ENCODE data around the gene KIF3A.

Gene KIF3A

GRCh38 chr5:132669966-132670882 is 67.1 kb downstream of the KIF3A start:
- Histone ChIP-seq H4K20me1 (ENCODE audit: insufficient read depth) (no peaks in the 10 kb centered on the region), H3K27me3 (ENCODE audit: insufficient read depth, low read depth) (no peaks in the 10 kb centered on the region), H3K79me2 (ENCODE audit: insufficient read depth, low read depth) (no peaks in the 10 kb centered on the region), H3K36me3 (ENCODE audit: insufficient read depth) (no peaks in the 10 kb centered on the region), H3K4me3 (IDR thresholded peaks at IDR 0.05; ENCODE audit: insufficient read depth, low read depth, low read length) (no peak overlapping the region), H2AFZ (ENCODE audit: low read depth) (no peak overlapping the region), H3K4me1 (ENCODE audit: low read depth, poor library complexity, severe bottlenecking) (no peaks in the 10 kb centered on the region), H3K27ac (no peak overlapping the region), H3K4me2 (no peak overlapping the region), H3K9ac (no peak overlapping the region)
- no peak for TF ChIP-seq CTCF (conservative IDR thresholded peaks at IDR 0.05; ENCODE audit: low read depth, low read length)

- H3K36me3 ChIP-seq (ENCODE audit: insufficient read depth): no peaks in the 10 kb centered on the region
- TF ChIP-seq CTCF (conservative IDR thresholded peaks at IDR 0.05; ENCODE audit: low read depth, low read length): no peak
- no peak overlapping the region for H3K4me3 ChIP-seq (IDR thresholded peaks at IDR 0.05; ENCODE audit: insufficient read depth, low read depth, low read length)
- no peak overlapping the region for H3K27ac ChIP-seq
- H3K27me3 ChIP-seq (ENCODE audit: insufficient read depth, low read depth): no peaks in the 10 kb centered on the region
- no peak overlapping the region for H3K4me2 ChIP-seq
- no peak overlapping the region for H2AFZ ChIP-seq (ENCODE audit: low read depth)
- no peak overlapping the region for H3K9ac ChIP-seq
- H3K79me2 ChIP-seq (ENCODE audit: insufficient read depth, low read depth): no peaks in the 10 kb centered on the region
- no peaks in the 10 kb centered on the region for H3K4me1 ChIP-seq (ENCODE audit: low read depth, poor library complexity, severe bottlenecking)
- H4K20me1 ChIP-seq (ENCODE audit: insufficient read depth): no peaks in the 10 kb centered on the region
These were observed 67.9 kb downstream of the KIF3A start for GRCh38 chr5:132669455-132669820.

GRCh38 chr5:132668706-132669454 is 68.5 kb downstream of the KIF3A start:
- H3K27me3 ChIP-seq (ENCODE audit: insufficient read depth, low read depth): no peaks in the 10 kb centered on the region
- no peak overlapping the region for H3K9ac ChIP-seq
- TF ChIP-seq CTCF (conservative IDR thresholded peaks at IDR 0.05; ENCODE audit: low read depth, low read length): no peak
- no peak overlapping the region for H3K27ac ChIP-seq
- no peaks in the 10 kb centered on the region for H3K36me3 ChIP-seq (ENCODE audit: insufficient read depth)
- no peaks in the 10 kb centered on the region for H4K20me1 ChIP-seq (ENCODE audit: insufficient read depth)
- H3K4me3 ChIP-seq (IDR thresholded peaks at IDR 0.05; ENCODE audit: insufficient read depth, low read depth, low read length): no peak overlapping the region
- no peak overlapping the region for H2AFZ ChIP-seq (ENCODE audit: low read depth)
- H3K4me2 ChIP-seq: no peak overlapping the region
- no peaks in the 10 kb centered on the region for H3K79me2 ChIP-seq (ENCODE audit: insufficient read depth, low read depth)
- H3K4me1 ChIP-seq (ENCODE audit: low read depth, poor library complexity, severe bottlenecking): peaks cover 2% of the 10 kb centered on the region

GRCh38 chr5:132667761-132668705 is 69.3 kb downstream of the KIF3A start:
- no peaks in the 10 kb centered on the region for H3K36me3 ChIP-seq (ENCODE audit: insufficient read depth)
- H3K4me1 ChIP-seq (ENCODE audit: low read depth, poor library complexity, severe bottlenecking): peaks cover 9% of the 10 kb centered on the region
- H3K79me2 ChIP-seq (ENCODE audit: insufficient read depth, low read depth): no peaks in the 10 kb centered on the region
- no peak for TF ChIP-seq CTCF (conservative IDR thresholded peaks at IDR 0.05; ENCODE audit: low read depth, low read length)
- H3K9ac ChIP-seq: no peak overlapping the region
- H3K27ac ChIP-seq: no peak overlapping the region
- H2AFZ ChIP-seq (ENCODE audit: low read depth): no peak overlapping the region
- H4K20me1 ChIP-seq (ENCODE audit: insufficient read depth): no peaks in the 10 kb centered on the region
- H3K27me3 ChIP-seq (ENCODE audit: insufficient read depth, low read depth): no peaks in the 10 kb centered on the region
- H3K4me2 ChIP-seq: no peak overlapping the region
- H3K4me3 ChIP-seq (IDR thresholded peaks at IDR 0.05; ENCODE audit: insufficient read depth, low read depth, low read length): no peak overlapping the region
